ENCODE measurements around the gene SPANXN4.

- TF ChIP-seq CTCF (conservative IDR thresholded peaks at IDR 0.05; ENCODE audit: low read depth, low read length) (no peak), EZH2 (IDR thresholded peaks at IDR 0.05; ENCODE audit: borderline replicate concordance, low read depth, low read length, poor library complexity, severe bottlenecking) (no peak)
Observed at GRCh38 chrX:142994988-142995387, 30.7 kb upstream of the SPANXN4 start.

Data from A673 (cell line).